KOPT-K1 (cell line): ENCODE data around the gene NDUFV2.

Source experiments
- H3K27ac ChIP-seq: fragments of 200-600 bp; sonication (generic); 2 replicates; pipeline ENCODE4 v1.5.1; 2016; ENCODE audit warnings: antibody characterized with exemption, mild to moderate bottlenecking, low read depth, low read length; ENCODE audit not compliant: poor library complexity, severe bottlenecking
- H3K36me3 ChIP-seq: fragments of 200-600 bp; sonication (generic); 2 replicates; pipeline ENCODE4 v1.5.1; 2017; ENCODE audit warnings: antibody characterized with exemption, mild to moderate bottlenecking, low read length, moderate library complexity; ENCODE audit not compliant: insufficient read depth
- H3K9me3 ChIP-seq: fragments of 200-600 bp; sonication (generic); 2 replicates; pipeline ENCODE4 v1.5.1; 2017; ENCODE audit warnings: antibody characterized with exemption, low read length, mild to moderate bottlenecking; ENCODE audit not compliant: insufficient read depth, poor library complexity, severe bottlenecking

Gene NDUFV2

GRCh38 chr18:9102508-9103375 is at the start of gene NDUFV2:
NDUFV2 (plus strand) TSS chr18:9102699; CDS start chr18:9102744, 45 bp downstream.
- Histone ChIP-seq H3K27ac (peak within 1 kb of the TSS; percentile 90), H3K36me3 (peaks cover 37% of the 10 kb centered on the region), H3K9me3 (no peaks in the 10 kb centered on the region)

GRCh38 chr18:9053814-9054213 is 48.7 kb upstream of the NDUFV2 start:
- Histone ChIP-seq H3K36me3 (no peaks in the 10 kb centered on the region), H3K27ac (no peak overlapping the region), H3K9me3 (peaks cover 26% of the 10 kb centered on the region)

- Histone ChIP-seq H3K27ac (no peak overlapping the region), H3K9me3 (peaks cover 21% of the 10 kb centered on the region)
Measured at GRCh38 chr18:9055185-9055584, 47.3 kb upstream of the NDUFV2 start.

GRCh38 chr18:9055626-9056025 is 46.9 kb upstream of the NDUFV2 start:
- no peaks in the 10 kb centered on the region for H3K36me3 ChIP-seq
- H3K27ac ChIP-seq, result no peak overlapping the region

More at GRCh38 chr18:9055185-9055584, 47.3 kb upstream of the NDUFV2 start:
- no peaks in the 10 kb centered on the region for H3K36me3 ChIP-seq

GRCh38 chr18:9057646-9058045 is 44.9 kb upstream of the NDUFV2 start:
- Histone ChIP-seq H3K36me3 (no peaks in the 10 kb centered on the region), H3K27ac (no peak overlapping the region), H3K9me3 (peaks cover 6% of the 10 kb centered on the region)

More at GRCh38 chr18:9055626-9056025, 46.9 kb upstream of the NDUFV2 start:
- peaks cover 17% of the 10 kb centered on the region for H3K9me3 ChIP-seq

GRCh38 chr18:9058406-9058805 is 44.1 kb upstream of the NDUFV2 start:
- Histone ChIP-seq H3K36me3 (no peaks in the 10 kb centered on the region), H3K27ac (no peak overlapping the region), H3K9me3 (no peaks in the 10 kb centered on the region)

GRCh38 chr18:9062418-9062751 is 40.1 kb upstream of the NDUFV2 start:
- H3K36me3 ChIP-seq, result no peaks in the 10 kb centered on the region
- no peaks in the 10 kb centered on the region for H3K9me3 ChIP-seq
- H3K27ac ChIP-seq, result no peak overlapping the region

GRCh38 chr18:9065864-9066263 is 36.6 kb upstream of the NDUFV2 start:
- Histone ChIP-seq H3K9me3 (no peaks in the 10 kb centered on the region), H3K36me3 (no peaks in the 10 kb centered on the region), H3K27ac (no peak overlapping the region)

GRCh38 chr18:9066358-9066757 is 36.1 kb upstream of the NDUFV2 start:
- no peak overlapping the region for H3K27ac ChIP-seq
- no peaks in the 10 kb centered on the region for H3K9me3 ChIP-seq

GRCh38 chr18:9066817-9067306 is 35.6 kb upstream of the NDUFV2 start:
- H3K9me3 ChIP-seq, result no peaks in the 10 kb centered on the region
- no peaks in the 10 kb centered on the region for H3K36me3 ChIP-seq
- no peak overlapping the region for H3K27ac ChIP-seq

More at GRCh38 chr18:9066358-9066757, 36.1 kb upstream of the NDUFV2 start:
- no peaks in the 10 kb centered on the region for H3K36me3 ChIP-seq

GRCh38 chr18:9067823-9068222 is 34.7 kb upstream of the NDUFV2 start:
- H3K36me3 ChIP-seq, result no peaks in the 10 kb centered on the region
- H3K9me3 ChIP-seq, result no peaks in the 10 kb centered on the region
- no peak overlapping the region for H3K27ac ChIP-seq

GRCh38 chr18:9068346-9068745 is 34.2 kb upstream of the NDUFV2 start:
- Histone ChIP-seq H3K27ac (no peak overlapping the region), H3K9me3 (no peaks in the 10 kb centered on the region), H3K36me3 (no peaks in the 10 kb centered on the region)

- Histone ChIP-seq H3K36me3 (no peaks in the 10 kb centered on the region), H3K27ac (no peak overlapping the region)
Measured at GRCh38 chr18:9069601-9070000, 32.9 kb upstream of the NDUFV2 start.

GRCh38 chr18:9070212-9070611 is 32.3 kb upstream of the NDUFV2 start:
- Histone ChIP-seq H3K27ac (no peak overlapping the region), H3K9me3 (no peaks in the 10 kb centered on the region), H3K36me3 (no peaks in the 10 kb centered on the region)

More at GRCh38 chr18:9069601-9070000, 32.9 kb upstream of the NDUFV2 start:
- H3K9me3 ChIP-seq, result no peaks in the 10 kb centered on the region

- H3K27ac ChIP-seq, result no peak overlapping the region
- H3K9me3 ChIP-seq, result no peaks in the 10 kb centered on the region
Measured at GRCh38 chr18:9079818-9080528, 22.5 kb upstream of the NDUFV2 start.

More at GRCh38 chr18:9079818-9080528, 22.5 kb upstream of the NDUFV2 start:
- no peaks in the 10 kb centered on the region for H3K36me3 ChIP-seq
